ENCODE data around the gene LCLAT1.

GRCh38 chr2:30691091-30691947 lies 244.3 kb downstream of the LCLAT1 start:
- no peak for TF ChIP-seq POLR2A (IDR thresholded peaks at IDR 0.05; ENCODE audit: low read length)
- no peak for TF ChIP-seq CTCF (IDR thresholded peaks at IDR 0.05)
- no peak for TF ChIP-seq EP300 (IDR thresholded peaks at IDR 0.05)
- TF ChIP-seq CEBPB (IDR thresholded peaks at IDR 0.05), result no peak
- no peak for TF ChIP-seq ESRRA (IDR thresholded peaks at IDR 0.05; ENCODE audit: borderline replicate concordance, low read length)
- no peak for TF ChIP-seq ZFP36 (IDR thresholded peaks at IDR 0.05; ENCODE audit: borderline replicate concordance, partially characterized antibody)
- no peak for TF ChIP-seq NPAS2 (CRISPR knock-in tag; IDR thresholded peaks at IDR 0.05; ENCODE audit: borderline replicate concordance)
- no peak for TF ChIP-seq MAFK (IDR thresholded peaks at IDR 0.05; ENCODE audit: partially characterized antibody)
- no peak for TF ChIP-seq CHD4 (IDR thresholded peaks at IDR 0.05; ENCODE audit: borderline replicate concordance)
- no peak for TF ChIP-seq ELK1 (IDR thresholded peaks at IDR 0.05; ENCODE audit: low read depth, low read length)
